Ovary (tissue), 9 donors: ENCODE data around the gene AUH. TPM values are rescaled to one million over a fixed set of nuclear protein-coding genes. Genes with fewer than 3 reads are reported as not detected.

ENCODE experiments used
- DNase-seq, 5 donors: peaks; one replicate each; pipeline ENCODE4 v3.0.0-alpha.2; 2019 to 2020
- H3K27ac ChIP-seq, 2 donors: fragments of 200-600 bp; one replicate each; pipeline versions ENCODE4 v1.5.1 to v1.8.0; 2019 to 2022
- H3K27me3 ChIP-seq: fragments of 200-600 bp; one replicate; pipeline ENCODE4 v1.8.0; 2022
- H3K36me3 ChIP-seq: fragments of 200-600 bp; sonication (generic); one replicate; pipeline ENCODE4 v1.5.1; 2019
- H3K4me1 ChIP-seq: one replicate; pipeline ENCODE4 v1.8.1; 2013; ENCODE audit warnings: mild to moderate bottlenecking, moderate library complexity; ENCODE audit not compliant: insufficient read depth
- H3K4me3 ChIP-seq: fragments of 200-600 bp; sonication (generic); one replicate; pipeline ENCODE4 v1.5.1; 2017
- H3K9me3 ChIP-seq, 2 donors: fragments of 200-600 bp in 1 of 2; sonication (generic) in 1 of 2; one replicate each; pipeline versions ENCODE4 v1.5.1 to v1.8.1; 2013 to 2019; ENCODE audit warnings: mild to moderate bottlenecking in 1 of 2, moderate library complexity in 1 of 2
- CTCF ChIP-seq, 3 donors: fragments of 450-650 bp in 2 of 3; fragments of 200-600 bp in 1 of 3; IDR thresholded peaks; one replicate each; pipeline versions ENCODE4 v1.5.1 to v1.8.0; 2016 to 2022; ENCODE audit warnings: antibody characterized with exemption in 3 of 3, mild to moderate bottlenecking in 1 of 3
- EP300 ChIP-seq: sonication (generic); formaldehyde crosslinking; IDR thresholded peaks from one replicate; pipeline ENCODE4 v1.6.1; 2017; ENCODE audit warnings: antibody characterized with exemption
- POLR2A ChIP-seq: fragments of 450-650 bp; IDR thresholded peaks from one replicate; pipeline ENCODE4 v1.6.1; 2017; ENCODE audit warnings: antibody characterized with exemption, mild to moderate bottlenecking, moderate library complexity
- WGBS, 3 donors: extraction: QIAGEN DNeasy Blood & Tissue Kit in 1 of 3; methylation state at CpG; one replicate each; pipeline versions ENCODE4 v1.1.5 to v1.1.7; 2013 to 2017; 5-methylcytosine and 5-hydroxymethylcytosine counted together
- intact Hi-C, 4 donors: fragments of 100-400 bp; cut with DNase I; formaldehyde crosslinking; loops; one replicate each; pipeline versions ENCODE4 v1.11.0 to v1.15.1; 2022 to 2023
- polyA plus RNA-seq, 2 donors: library from polyadenylated mRNA; stranded (reverse); fragments of 200-250 nt in 1 of 2; fragments of 350-450 nt in 1 of 2; fragmentation: Illumina TruSeq in 1 of 2; extraction: RNeasy Lipid Tissue Mini Kit (QIAGEN cat#74804) in 1 of 2; gene quantifications; one replicate each; pipeline ENCODE4 v1.2.3, GENCODE V29; 2013 to 2014
- total RNA-seq, 7 donors: library from RNA; depleted of rRNA in 2 of 7; stranded (reverse); fragments of >200 nt in 2 of 7; fragmentation: NEBNext Ultra II Directional in 3 of 7; extraction: Animal tissue kit (Norgen Biotek cat#: 25700) in 3 of 7; gene quantifications; one replicate each; pipeline versions ENCODE4 v1.1.0 to v1.2.4, GENCODE V29; 2016 to 2023
- donor health status: DM: no; HTN: no; CAD: no; lungs with moderate emphysema.
- donor health status: DM: no; HTN: no; CAD: no.
- donor health status: Bipolar disorder and iron deficiency.
- donor health status: DM: yes; HTN: yes; CAD: no.
- donor health status: DM: no; HTN: no; CAD: no.
- donor health status: DM: yes; HTN: yes; CAD: no.

Gene AUH
- total and polyA plus RNA-seq, 9 donors, result 12.0 to 48.5 (median 18.6) TPM

- H3K4me3 ChIP-seq, result no peak overlapping the region
- H3K9me3 ChIP-seq, result no peaks in the 10 kb centered on the region
- H3K27ac ChIP-seq, result no peak overlapping the region
- H3K36me3 ChIP-seq, result no peaks in the 10 kb centered on the region
- H3K4me1 ChIP-seq, result no peaks in the 10 kb centered on the region
- intact Hi-C loops, result no loop called here
- no peaks in the 10 kb centered on the region for H3K27me3 ChIP-seq
- 89 to 98% (median 91%) methylated on average over 1 of the region's 1 CpG for WGBS, 3 donors
- no peak for DNase-seq
- TF ChIP-seq POLR2A, result no peak
- no peak for TF ChIP-seq CTCF (IDR thresholded peaks at IDR 0.05)
- TF ChIP-seq EP300, result no peak
These were observed 142.2 kb downstream of the AUH start for GRCh38 chr9:91219557-91219956.

GRCh38 chr9:91217388-91217787 lies 144.3 kb downstream of the AUH start:
- no peaks in the 10 kb centered on the region for H3K36me3 ChIP-seq
- H3K4me1 ChIP-seq, result no peaks in the 10 kb centered on the region
- no peaks in the 10 kb centered on the region for H3K27me3 ChIP-seq
- no peak for TF ChIP-seq EP300
- no peak for TF ChIP-seq POLR2A
- no peak for TF ChIP-seq CTCF (IDR thresholded peaks at IDR 0.05)
- H3K9me3 ChIP-seq, result no peaks in the 10 kb centered on the region
- no peak overlapping the region for H3K4me3 ChIP-seq
- DNase-seq, result no peak
- intact Hi-C loops, result no loop called here
- WGBS, 3 donors, result 67 to 96% (median 85%) methylated on average over 1 of the region's 1 CpG
- no peak overlapping the region for H3K27ac ChIP-seq

- Histone ChIP-seq H3K9me3 (no peaks in the 10 kb centered on the region), H3K27me3 (no peaks in the 10 kb centered on the region), H3K27ac (no peak overlapping the region), H3K36me3 (no peaks in the 10 kb centered on the region), H3K4me3 (no peak overlapping the region), H3K4me1 (no peaks in the 10 kb centered on the region)
- WGBS, 3 donors, result 30 to 37% (median 35%) methylated on average over 3 of the region's 3 CpGs
- TF ChIP-seq EP300, result no peak
- no peak for TF ChIP-seq CTCF (IDR thresholded peaks at IDR 0.05)
- no peak for TF ChIP-seq POLR2A
- intact Hi-C loops, result no loop called here
- no peak for DNase-seq
These were observed 146.9 kb downstream of the AUH start for GRCh38 chr9:91214867-91215266.

- WGBS, 3 donors, result 81 to 86% (median 85%) methylated on average over 4 of the region's 4 CpGs
These were observed 147.6 kb downstream of the AUH start for GRCh38 chr9:91214086-91214485.

More at GRCh38 chr9:91214086-91214485, 147.6 kb downstream of the AUH start:
- H3K27me3 ChIP-seq, result no peaks in the 10 kb centered on the region
- no peak overlapping the region for H3K4me3 ChIP-seq
- intact Hi-C loops, result no loop called here
- H3K4me1 ChIP-seq, result no peaks in the 10 kb centered on the region
- no peak for TF ChIP-seq POLR2A
- TF ChIP-seq CTCF (IDR thresholded peaks at IDR 0.05), result no peak
- TF ChIP-seq EP300, result no peak
- H3K27ac ChIP-seq, result no peak overlapping the region
- no peak for DNase-seq
- no peaks in the 10 kb centered on the region for H3K9me3 ChIP-seq
- H3K36me3 ChIP-seq, result no peaks in the 10 kb centered on the region
